HepG2 (cell line): Measurements from ENCODE around the gene CADM1. TPM values are rescaled to one million over a fixed set of nuclear protein-coding genes. Genes with fewer than 3 reads are reported as not detected.

Experiments used
- ATAC-seq: fragments of 200-7000 bp; cut with Tn5 transposase; 3 replicates; pipeline ENCODE4 v1.9.1; 2020; ENCODE audit warnings: mild to moderate bottlenecking, moderate library complexity
- BruUV-seq: library from RNA; stranded (reverse); fragments of 400-500 nt; replicated peaks from 2 replicates; lab custom pipeline; 2021; lab: Mats Ljungman, UMichigan
- CTCF ChIA-PET: fragments of 300-600 bp; formaldehyde crosslinking; extraction: SDS; loops from one replicate; lab custom pipeline; 2021; ENCODE audit warnings: low total read pairs, inconsistent platforms, low intra/inter-chr PET ratio; lab: Yijun Ruan, JAX
- POLR2A ChIA-PET: fragments of 350-600 bp; sonication (Branson Sonifier 250); formaldehyde crosslinking; loops from one replicate; lab custom pipeline; 2020; ENCODE audit warnings: antibody characterized with exemption, inconsistent platforms; lab: Yijun Ruan, JAX
- DNase-seq: peaks from one replicate; pipeline ENCODE4 v3.0.0-alpha.2; 2015; ENCODE audit warnings: low spot score
- FAIRE-seq: peaks from 3 replicates; lab custom pipeline; 2011; peaks lifted over from hg19 to GRCh38; lab: Jason Lieb, UNC
- H2AFZ ChIP-seq: one replicate; pipeline ENCODE4 v1.6.1; 2011; ENCODE audit warnings: low read length, inconsistent platforms
- H3K27ac ChIP-seq: fragments of 300-600 bp; 3 replicates; pipeline ENCODE4 v1.8.0; 2011; ENCODE audit warnings: mixed run types, mild to moderate bottlenecking, mixed read lengths, low read length, inconsistent platforms; ENCODE audit not compliant: insufficient read depth; ENCODE audit errors: extremely low read length
- H3K27me3 ChIP-seq, 2 experiments: fragments of 200-600 bp in 1 of 2; 2 replicates in 1 of 2; 3 replicates in 1 of 2; pipeline versions ENCODE4 v1.6.0 to v1.8.0; 2011; ENCODE audit warnings: low read length in 2 of 2, mild to moderate bottlenecking in 2 of 2, moderate library complexity in 2 of 2, inconsistent platforms in 1 of 2; ENCODE audit not compliant: insufficient read depth in 2 of 2, control insufficient read depth in 1 of 2
- H3K36me3 ChIP-seq, 2 experiments: fragments of 200-600 bp in 1 of 2; replicated peaks in 1 of 2; 2 replicates in 1 of 2; 3 replicates in 1 of 2; pipeline versions ENCODE4 v1.5.1 to v1.8.0; 2011; ENCODE audit warnings: low read length in 2 of 2, inconsistent platforms in 1 of 2; ENCODE audit not compliant: insufficient read depth in 2 of 2, control insufficient read depth in 1 of 2
- H3K4me1 ChIP-seq: 2 replicates; pipeline ENCODE4 v1.5.1; 2012; ENCODE audit warnings: low read length, inconsistent platforms; ENCODE audit not compliant: insufficient read depth
- H3K4me2 ChIP-seq: 2 replicates; pipeline ENCODE4 v1.6.0; 2011; ENCODE audit warnings: low read depth, low read length, inconsistent platforms
- H3K4me3 ChIP-seq, 3 experiments: fragments of 200-600 bp in 1 of 3; sonication (generic), shearing (Covaris generic) in 1 of 3; replicated peaks in 1 of 3; 2 replicates each; pipeline ENCODE4 v1.5.1; 2011 to 2016; ENCODE audit warnings: low read length in 3 of 3, inconsistent platforms in 2 of 3, low read depth in 2 of 3, mild to moderate bottlenecking in 2 of 3, control low read depth in 1 of 3, mixed read lengths in 1 of 3; ENCODE audit not compliant: insufficient read depth in 1 of 3
- H3K79me2 ChIP-seq: one replicate; pipeline ENCODE4 v1.6.1; 2011; ENCODE audit warnings: low read length, inconsistent platforms; ENCODE audit not compliant: insufficient read depth
- H3K9ac ChIP-seq: 2 replicates; pipeline ENCODE4 v1.6.0; 2011; ENCODE audit warnings: mild to moderate bottlenecking, low read depth, low read length, inconsistent platforms; ENCODE audit not compliant: insufficient read depth
- H3K9me3 ChIP-seq: 2 replicates; pipeline ENCODE4 v1.5.1; 2012; ENCODE audit warnings: mild to moderate bottlenecking, low read length
- H4K20me1 ChIP-seq: 2 replicates; pipeline ENCODE4 v1.6.0; 2011; ENCODE audit warnings: inconsistent platforms, mild to moderate bottlenecking, low read length, moderate library complexity; ENCODE audit not compliant: insufficient read depth
- ARNT ChIP-seq: fragments of 450-650 bp; IDR thresholded peaks from 2 replicates; pipeline ENCODE4 v1.6.1; 2017
- CBFB ChIP-seq: sonication (generic); formaldehyde crosslinking; IDR thresholded peaks from 2 replicates; pipeline ENCODE4 v1.4.0; 2020; ENCODE audit warnings: missing genetic modification reagents
- GFI1 ChIP-seq: sonication (generic); formaldehyde crosslinking; IDR thresholded peaks from 2 replicates; pipeline ENCODE4 v1.5.0; 2020; ENCODE audit warnings: missing genetic modification reagents, mild to moderate bottlenecking, borderline replicate concordance
- JDP2 ChIP-seq: sonication (generic); formaldehyde crosslinking; IDR thresholded peaks from 2 replicates; pipeline ENCODE4 v1.8.1; 2022; ENCODE audit warnings: missing genetic modification reagents, borderline replicate concordance
- MAFF ChIP-seq: IDR thresholded peaks from 2 replicates; pipeline ENCODE4 v1.6.1; 2011; ENCODE audit warnings: low read depth, low read length, improper control_type of control experiment
- MAFK ChIP-seq, 2 experiments: IDR thresholded peaks in 1 of 2; conservative IDR thresholded peaks in 1 of 2; 2 replicates each; pipeline ENCODE4 v1.6.1; 2011; ENCODE audit warnings: improper control_type of control experiment in 2 of 2, low read length in 2 of 2
- PITX1 ChIP-seq: sonication (generic); formaldehyde crosslinking; IDR thresholded peaks from 2 replicates; pipeline ENCODE4 v1.5.1; 2020; ENCODE audit warnings: mild to moderate bottlenecking, missing genetic modification reagents
- POLR2G ChIP-seq: fragments of 200-400 bp; formaldehyde crosslinking; IDR thresholded peaks from 2 replicates; pipeline ENCODE4 v1.6.1; 2018; ENCODE audit warnings: mild to moderate bottlenecking, low read depth, low read length, moderate library complexity
- RFXAP ChIP-seq: sonication (generic); formaldehyde crosslinking; IDR thresholded peaks from 2 replicates; pipeline ENCODE4 v1.4.0; 2020; ENCODE audit warnings: missing genetic modification reagents, borderline replicate concordance
- SNAI1 ChIP-seq: sonication (generic); formaldehyde crosslinking; IDR thresholded peaks from 2 replicates; pipeline ENCODE4 v1.5.0; 2020; ENCODE audit warnings: mild to moderate bottlenecking, missing genetic modification reagents, borderline replicate concordance
- TRIM24 ChIP-seq: sonication (generic); formaldehyde crosslinking; IDR thresholded peaks from 2 replicates; pipeline ENCODE4 v1.8.0; 2022; ENCODE audit warnings: mild to moderate bottlenecking, missing genetic modification reagents
- ZNF12 ChIP-seq: sonication (generic); formaldehyde crosslinking; IDR thresholded peaks from 2 replicates; pipeline ENCODE4 v1.5.0; 2020; ENCODE audit warnings: missing genetic modification reagents
- ZNF557 ChIP-seq: sonication (generic); formaldehyde crosslinking; IDR thresholded peaks from 2 replicates; pipeline ENCODE4 v1.4.0; 2020; ENCODE audit warnings: missing genetic modification reagents
- ZNF740 ChIP-seq: sonication (generic); formaldehyde crosslinking; IDR thresholded peaks from 2 replicates; pipeline ENCODE4 v1.4.0; 2020; ENCODE audit warnings: missing genetic modification reagents
- WGBS: methylation state at CpG from one replicate; pipeline ENCODE4 v1.1.6; 2017; ENCODE audit warnings: low lambda C conversion rate; 5-methylcytosine and 5-hydroxymethylcytosine counted together
- in situ Hi-C: cut with HindIII; loops from 2 replicates; pipeline ENCODE4 v1.10.0; 2017; ENCODE audit warnings: low pct_unique_long_range_greater_than_20kb; ENCODE audit not compliant: extremely low pct_ligation_motif_present
- intact Hi-C: fragments of 100-400 bp; cut with micrococcal nuclease; formaldehyde crosslinking; loops from one replicate; pipeline ENCODE4 v1.10.0; 2022; ENCODE audit not compliant: unreplicated experiment
- polyA plus RNA-seq, 8 experiments: library from polyadenylated mRNA; depleted of rRNA in 3 of 8; stranded (reverse) in 7 of 8; unstranded in 1 of 8; fragments of >200 nt; fragmentation: Illumina TruSeq in 4 of 8; extraction: Trizol in 4 of 8; gene quantifications; 2 replicates each; pipeline versions ENCODE4 v1.2.1 to v1.2.3, GENCODE V29; 2011 to 2016; ENCODE audit warnings: low read depth in 4 of 8, missing spikeins in 1 of 8, mixed read lengths in 1 of 8; ENCODE audit not compliant: insufficient read depth in 1 of 8
- total RNA-seq, 5 experiments: library from RNA; depleted of rRNA; stranded (reverse); fragments of >200 nt; fragmentation: Illumina TruSeq; extraction: Trizol; gene quantifications; 2 replicates each; pipeline ENCODE4 v1.2.3, GENCODE V29; 2016; ENCODE audit warnings: low read depth in 1 of 5

The CADM1 gene
- total and polyA plus RNA-seq, 2 of the 13 experiments (the other 11 are each of a cell fraction or from before 2014, with no cell fraction given), result 71.3 to 122 TPM

- Histone ChIP-seq H3K27me3 (peaks cover 0 to 7% of the 10 kb centered on the region in 2 experiments; a peak in 3 of 5 replicates), H3K4me1 (peaks cover 19% of the 10 kb centered on the region), H3K4me2 (no peak overlapping the region), H3K79me2 (no peaks in the 10 kb centered on the region), H3K9me3 (no peaks in the 10 kb centered on the region), H3K36me3 (no peaks in the 10 kb centered on the region), H4K20me1 (no peaks in the 10 kb centered on the region), H2AFZ (no peak overlapping the region), H3K4me3 (no peak overlapping the region)
- no peak for DNase-seq
- in situ Hi-C loops (no loop called here), intact Hi-C loops (no loop called here)
- no peak for FAIRE-seq
- ChIA-PET CTCF (no interaction called here), POLR2A (no interaction called here)
- BruUV-seq, result no TSS peak
- ATAC-seq, result no peak
- TF ChIP-seq RFXAP (no peak), SNAI1 (CRISPR knock-in tag) (no peak), ZNF557 (CRISPR knock-in tag) (no peak), ZNF740 (no peak), PITX1 (no peak), GFI1 (CRISPR knock-in tag) (no peak), JDP2 (CRISPR knock-in tag) (no peak), ARNT (no peak), POLR2G (no peak), CBFB (CRISPR knock-in tag) (no peak)
- TF ChIP-seq, all 625 proteins: peak for 0
- Histone ChIP-seq H3K9ac (no peak overlapping the region), H3K27ac (no peak overlapping the region)
- 39% methylated on average over 8 of the region's 8 CpGs for WGBS
Observed at GRCh38 chr11:115153135-115153534, 351.1 kb downstream of the CADM1 start.

- intact Hi-C loops, result no loop called here
- POLR2A ChIA-PET, result no interaction called here
Observed at GRCh38 chr11:115151010-115151409, 353.2 kb downstream of the CADM1 start.

More at GRCh38 chr11:115151010-115151409, 353.2 kb downstream of the CADM1 start:
- Histone ChIP-seq H3K27me3 (peaks cover 0 to 7% of the 10 kb centered on the region in 2 experiments; a peak in 3 of 5 replicates), H3K4me2 (no peak overlapping the region), H3K9ac (no peak overlapping the region), H4K20me1 (no peaks in the 10 kb centered on the region), H3K4me3 (no peak overlapping the region), H3K36me3 (no peaks in the 10 kb centered on the region), H2AFZ (no peak overlapping the region), H3K4me1 (no peaks in the 10 kb centered on the region), H3K9me3 (no peaks in the 10 kb centered on the region), H3K27ac (no peak overlapping the region), H3K79me2 (no peaks in the 10 kb centered on the region)
- FAIRE-seq (no peak), ATAC-seq (no peak), DNase-seq (no peak)
- CTCF ChIA-PET, result no interaction called here
- TF ChIP-seq TRIM24 (CRISPR knock-in tag) (no peak), MAFK (conservative IDR thresholded peaks at IDR 0.05 in 1 of 2, IDR thresholded peaks at IDR 0.05 in 1 of 2; ENCODE audit: low read length in 2 of 2) (peak; percentile 52 to 62; a peak in 3 of 4 replicates), ZNF12 (CRISPR knock-in tag) (no peak), MAFF (peak; percentile 54; the same call in 1 of the 2 replicates)
- in situ Hi-C loops, result no loop called here
- 17% methylated on average over 1 of the region's 1 CpG for WGBS
- BruUV-seq, result no TSS peak
